NCI-H345 (cell line): ENCODE results near the gene UNC13A.

Experiments used
- DNase-seq: peaks from one replicate; lab custom pipeline; 2025; lab: John Stamatoyannopoulos, UW

UNC13A gene

GRCh38 chr19:17669419-17669818, 18.7 kb downstream of the UNC13A start:
- DNase-seq = no peak

GRCh38 chr19:17665058-17665457, 23.1 kb downstream of the UNC13A start:
- no peak for DNase-seq

GRCh38 chr19:17659996-17660395, 28.2 kb downstream of the UNC13A start:
- no peak for DNase-seq

GRCh38 chr19:17658666-17659065, 29.5 kb downstream of the UNC13A start:
- no peak for DNase-seq

DNA sequence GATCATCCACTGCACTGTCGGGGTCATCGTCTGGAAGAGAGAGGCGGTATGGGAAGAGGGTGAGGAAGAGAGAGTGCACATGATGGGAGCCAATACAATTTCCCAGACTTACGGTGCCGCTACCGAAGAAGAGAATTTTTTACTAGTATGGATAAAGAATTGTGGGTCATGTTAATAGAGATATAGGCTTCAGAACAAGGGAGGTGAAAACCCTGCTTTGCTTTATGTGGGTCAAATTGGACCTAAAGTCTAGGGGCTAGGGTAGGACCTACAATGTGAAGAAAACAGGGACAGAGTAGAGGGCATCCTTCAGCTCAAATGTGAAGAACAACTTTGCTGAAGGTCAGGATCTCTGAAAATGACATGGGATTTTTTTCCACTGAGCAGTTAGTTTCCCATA, 29.9 kb downstream of the UNC13A start:
- no peak for DNase-seq

GRCh38 chr19:17656970-17657369, 31.2 kb downstream of the UNC13A start:
- DNase-seq = no peak

DNA sequence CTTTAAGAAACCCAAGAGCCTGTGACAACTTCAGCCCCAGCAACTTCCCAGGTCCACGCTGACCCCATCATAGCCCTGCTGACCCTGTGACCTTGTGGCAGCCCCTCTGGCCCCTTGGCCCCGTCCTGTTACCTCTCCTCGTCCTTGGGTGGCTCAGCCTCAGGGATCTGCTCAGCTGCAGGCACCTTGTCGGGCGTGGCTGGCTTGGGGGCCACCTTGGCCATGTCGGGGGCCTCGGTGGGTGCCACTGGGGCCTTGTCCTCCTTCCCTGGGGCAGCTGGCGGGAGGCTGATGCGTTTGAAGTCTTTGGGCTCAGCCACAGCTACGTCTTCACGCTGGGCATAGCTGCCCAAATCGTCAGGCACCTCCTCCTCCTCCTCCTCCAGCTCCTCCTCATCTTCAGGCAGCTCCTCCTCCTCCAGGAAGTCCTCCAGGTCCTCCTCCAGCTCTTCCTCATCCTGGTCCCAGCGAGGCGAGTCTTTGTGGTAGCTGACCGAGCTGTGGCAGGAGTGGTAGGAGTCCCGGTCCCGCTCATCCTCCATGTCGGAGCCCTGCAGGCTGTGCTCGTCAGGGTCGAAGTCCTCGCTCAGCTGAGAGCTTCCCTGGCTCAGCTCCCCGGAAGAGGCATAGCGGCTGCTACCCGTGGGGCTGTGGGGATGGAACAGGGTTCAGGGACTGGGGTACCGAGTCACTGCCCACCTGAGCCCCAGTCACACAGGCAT, 32.2 kb downstream of the UNC13A start:
- DNase-seq = no peak

DNA sequence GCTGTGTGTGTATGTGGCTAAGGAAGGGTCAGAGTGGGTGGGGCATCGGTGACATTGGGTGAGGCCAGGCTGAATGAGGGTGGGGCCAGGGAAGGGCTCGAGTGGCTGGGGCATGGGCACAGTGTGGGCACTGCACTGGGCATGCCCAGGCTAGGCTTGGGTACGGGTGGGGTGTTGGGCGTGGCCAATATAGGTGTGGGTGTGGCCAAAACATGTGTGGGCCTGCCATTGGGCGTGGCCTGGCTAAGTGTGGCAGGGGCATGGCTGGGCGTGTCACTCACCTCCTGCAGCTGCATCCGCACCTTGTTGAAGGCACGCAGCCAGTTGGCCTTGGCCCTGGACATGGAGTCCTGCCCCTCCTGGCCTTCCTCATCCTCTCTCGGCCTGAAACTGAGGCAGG, 33.2 kb downstream of the UNC13A start:
- DNase-seq = peak; percentile 33

DNA sequence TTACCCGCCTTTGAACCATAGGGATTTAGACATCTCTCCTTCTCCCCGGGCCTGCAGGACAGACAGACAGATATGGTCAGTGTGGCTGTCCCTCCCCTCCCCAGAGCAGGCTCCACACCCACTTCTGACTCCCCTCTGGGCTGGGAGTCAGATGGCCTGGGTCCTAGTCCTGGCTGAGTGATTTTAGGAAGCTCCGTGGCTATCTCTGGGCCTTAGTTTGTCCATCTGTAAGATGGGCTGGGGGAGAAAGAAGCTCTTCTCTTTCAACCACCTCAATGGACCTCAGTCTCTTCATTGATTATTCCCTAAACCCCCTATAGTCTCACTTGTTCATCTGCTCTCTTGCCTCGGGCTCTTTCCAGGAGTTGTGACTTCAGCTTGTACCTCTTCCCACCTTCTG, 35.5 kb downstream of the UNC13A start:
- DNase-seq = no peak

DNA sequence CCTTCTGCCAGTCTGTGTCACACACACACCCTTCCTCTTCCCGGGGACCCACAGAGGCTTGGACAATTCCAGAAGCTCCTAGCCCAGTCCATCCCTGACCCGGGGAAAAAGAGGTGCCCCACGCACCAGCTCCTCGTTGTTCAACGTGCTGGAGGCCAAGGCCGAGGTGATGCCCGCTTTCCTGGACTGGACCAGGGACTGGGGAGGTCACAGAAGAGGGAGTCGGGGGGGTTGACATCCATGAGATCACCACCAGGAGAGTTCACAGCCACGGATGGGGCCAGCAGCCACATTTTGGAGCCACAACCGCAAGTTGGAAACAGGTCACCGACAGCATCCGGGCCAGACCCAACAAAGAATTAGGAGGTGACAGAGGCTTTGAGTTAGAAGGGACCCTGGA, 39.4 kb downstream of the UNC13A start:
- DNase-seq = no peak

DNA sequence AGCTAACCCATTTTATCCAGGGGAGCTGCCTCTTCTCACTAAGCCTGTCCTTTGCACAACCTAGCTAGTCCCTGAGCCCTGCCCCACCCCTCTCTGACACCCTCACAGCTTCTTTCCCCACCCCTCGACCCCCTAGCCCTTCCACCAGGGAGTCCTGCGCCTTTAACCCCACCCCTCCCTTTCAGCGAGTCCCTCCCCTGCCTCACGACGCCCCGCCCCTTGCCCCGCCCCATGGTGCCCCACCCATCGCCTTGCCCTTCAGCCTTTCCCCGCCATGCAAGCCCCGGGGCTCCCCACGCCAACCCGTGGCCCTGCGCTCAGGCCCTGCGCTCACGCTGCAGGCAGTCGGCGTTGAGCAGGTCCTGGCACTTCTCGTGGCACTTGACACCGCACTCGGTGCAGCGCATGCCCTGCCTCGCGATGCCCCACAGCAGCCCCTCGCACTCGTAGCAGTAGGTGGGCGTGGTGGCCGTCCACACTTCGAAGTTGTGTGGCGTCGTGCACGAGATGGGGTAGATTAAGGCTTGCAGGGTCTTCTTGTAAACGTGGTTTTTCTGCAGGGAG, 40.0 kb downstream of the UNC13A start:
- DNase-seq = no peak

DNA sequence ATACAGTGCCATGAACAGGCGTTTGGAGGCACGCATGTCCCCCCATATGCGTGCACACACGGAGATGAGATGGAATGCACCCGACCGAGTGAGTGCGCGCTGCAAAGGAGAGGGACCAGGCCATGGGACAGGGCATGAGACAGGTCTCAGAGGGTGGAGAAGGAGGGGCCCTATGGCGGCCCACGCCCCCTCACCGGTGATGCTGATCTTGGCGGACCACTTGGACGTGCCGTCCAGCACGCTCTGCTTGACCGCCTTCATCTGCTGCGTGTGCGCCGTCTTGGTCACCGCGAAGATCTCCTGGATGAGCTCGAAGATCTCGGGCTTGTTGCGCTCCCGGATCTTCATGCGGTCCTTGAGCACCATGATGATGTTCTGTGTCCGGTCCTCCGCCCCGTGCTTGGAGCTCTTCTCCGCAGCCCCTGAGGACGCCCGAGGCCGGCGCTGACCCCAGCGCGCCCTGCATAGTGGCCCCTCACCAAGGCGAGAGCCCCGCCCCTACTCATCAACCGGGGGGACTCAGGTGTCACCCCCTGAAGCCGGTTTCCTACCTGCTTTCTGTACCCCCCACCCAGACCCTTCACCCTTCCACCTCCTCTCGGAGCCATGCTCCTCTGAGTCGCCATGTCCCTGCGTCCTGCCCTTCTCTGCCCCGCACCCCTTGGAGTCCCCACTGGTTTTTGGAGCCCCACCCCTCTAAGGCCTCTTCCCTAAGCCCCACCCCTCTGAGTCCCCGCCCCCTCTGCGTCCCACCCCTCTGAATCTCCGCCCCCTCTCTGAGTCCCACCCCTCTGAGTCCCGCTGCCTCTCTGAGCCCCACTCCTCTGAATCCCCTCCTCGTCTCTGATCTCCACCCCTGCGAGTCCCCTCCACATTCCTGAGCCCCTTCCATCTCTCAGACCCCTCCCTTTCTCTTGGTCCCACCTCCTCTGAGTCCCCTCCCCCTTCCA, 40.8 kb downstream of the UNC13A start:
- DNase-seq = no peak

DNA sequence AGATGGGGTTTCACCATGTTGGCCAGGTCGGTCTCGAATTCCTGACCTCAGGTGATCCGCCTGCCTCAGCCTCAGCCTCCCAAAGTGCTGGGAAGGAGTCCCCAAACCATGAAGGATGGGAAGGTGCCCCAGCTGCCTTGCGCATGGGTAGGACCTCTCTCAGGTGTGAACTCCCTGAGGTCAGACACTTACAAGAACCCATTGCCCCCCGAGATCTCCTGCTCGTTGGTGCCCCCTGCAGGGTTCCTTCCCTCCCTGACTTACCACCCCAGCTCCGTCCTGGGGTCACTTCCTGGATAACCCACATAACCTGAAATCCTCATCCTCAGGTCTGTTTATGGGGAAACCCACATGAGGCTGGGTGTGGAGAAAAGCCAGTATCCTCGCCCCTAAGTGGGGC, 41.7 kb downstream of the UNC13A start:
- no peak for DNase-seq

GRCh38 chr19:17645339-17645963, 42.7 kb downstream of the UNC13A start:
- DNase-seq = no peak

- DNase-seq = no peak
These were observed 45.5 kb downstream of the UNC13A start for GRCh38 chr19:17642656-17643055.

GRCh38 chr19:17641846-17642245, 46.3 kb downstream of the UNC13A start:
- DNase-seq = no peak

- DNase-seq = no peak
These were observed 47.0 kb downstream of the UNC13A start for GRCh38 chr19:17641181-17641580.

- DNase-seq = no peak
These were observed 54.5 kb downstream of the UNC13A start for GRCh38 chr19:17633700-17634099.

GRCh38 chr19:17632577-17632976, 55.6 kb downstream of the UNC13A start:
- no peak for DNase-seq

GRCh38 chr19:17629760-17630159, 58.4 kb downstream of the UNC13A start:
- no peak for DNase-seq

- DNase-seq = no peak
These were observed 60.2 kb downstream of the UNC13A start for GRCh38 chr19:17627921-17628320.

DNA sequence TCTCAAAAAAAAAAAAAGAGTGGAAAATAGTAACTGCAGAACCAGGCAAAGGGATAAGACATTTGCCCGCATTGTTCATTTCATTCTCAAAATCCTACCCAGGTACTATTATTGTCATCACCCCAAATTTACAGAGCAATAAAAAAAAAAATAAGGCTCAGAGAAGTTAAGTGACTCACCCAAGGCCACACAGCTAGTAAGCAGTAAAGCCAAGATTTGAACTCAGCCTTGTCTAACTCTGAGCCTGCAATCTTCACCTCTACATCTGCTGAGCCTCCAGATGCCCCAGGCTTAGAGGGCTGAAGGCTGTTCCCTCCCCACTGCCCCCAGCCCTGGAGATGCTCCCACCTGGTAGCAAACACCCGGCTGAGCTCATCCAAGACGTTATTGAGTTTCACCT, 61.0 kb downstream of the UNC13A start:
- no peak for DNase-seq
